Inferior parietal cortex (tissue), 1 donor: ENCODE results near the gene WTAP.
"Not testable (repeated sequence)": the region's sequence is repeated elsewhere in the genome, so short reads cannot be mapped to it uniquely, and the experiment has no call there.

ENCODE experiments used
- DNase-seq: peaks from one replicate; pipeline ENCODE4 v3.0.0-alpha.2; 2016; ENCODE audit errors: extremely low spot score

The WTAP gene

DNA sequence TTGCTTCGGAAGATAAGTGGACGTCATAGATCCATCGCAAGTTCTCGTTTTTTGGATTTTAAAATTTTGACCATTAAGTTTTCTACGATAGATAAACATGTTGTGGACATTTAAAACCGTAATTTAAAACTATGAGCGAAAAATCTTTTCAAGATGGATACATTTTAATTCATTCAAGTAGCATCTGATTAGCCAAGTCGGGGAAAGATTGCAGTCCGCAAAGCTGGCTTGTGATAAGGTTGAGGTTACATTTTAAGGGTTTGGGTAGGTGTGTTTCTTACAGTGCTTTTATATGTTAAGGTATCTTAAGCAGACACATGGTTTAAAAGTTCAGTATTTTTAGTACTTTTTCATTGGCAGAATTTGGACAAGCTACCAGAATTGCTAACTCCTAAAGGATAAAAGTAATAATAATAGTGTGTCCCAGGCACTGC, 1.2 kb downstream of the WTAP start:
- no peak for DNase-seq

DNA sequence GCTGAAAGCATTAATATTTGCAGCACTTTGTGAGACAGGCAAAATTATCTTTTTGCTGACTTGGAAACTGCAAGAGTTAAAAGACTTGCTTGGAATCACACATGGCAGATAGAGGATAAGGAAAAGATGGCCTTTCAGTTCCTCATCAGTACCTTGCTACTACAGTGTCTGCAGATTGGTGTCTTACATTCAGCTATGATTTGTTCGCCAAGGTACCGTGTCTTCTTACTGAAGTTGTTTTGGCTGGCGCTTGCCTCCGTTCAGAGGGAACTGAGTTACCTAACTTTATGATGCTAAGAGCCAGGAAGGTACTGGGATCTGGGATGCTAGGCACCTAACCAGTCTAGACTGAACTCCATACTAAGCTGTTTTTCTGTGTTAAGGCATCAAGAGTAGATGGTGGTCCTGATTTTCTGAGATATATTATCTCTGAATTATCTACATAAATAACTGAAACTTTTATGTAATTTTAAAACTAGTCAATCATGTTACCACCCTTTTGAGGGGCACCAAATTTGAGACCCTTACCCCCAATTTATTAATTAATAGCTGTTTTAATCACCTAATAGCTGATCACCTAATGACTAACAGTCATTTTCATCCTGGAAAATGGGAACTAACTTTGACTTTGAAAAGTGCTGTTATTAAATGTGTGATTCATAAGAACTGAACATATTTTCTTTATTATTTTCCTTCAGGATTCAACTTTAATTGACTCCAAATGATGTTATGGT, 2.5 kb downstream of the WTAP start:
- no peak for DNase-seq

DNA sequence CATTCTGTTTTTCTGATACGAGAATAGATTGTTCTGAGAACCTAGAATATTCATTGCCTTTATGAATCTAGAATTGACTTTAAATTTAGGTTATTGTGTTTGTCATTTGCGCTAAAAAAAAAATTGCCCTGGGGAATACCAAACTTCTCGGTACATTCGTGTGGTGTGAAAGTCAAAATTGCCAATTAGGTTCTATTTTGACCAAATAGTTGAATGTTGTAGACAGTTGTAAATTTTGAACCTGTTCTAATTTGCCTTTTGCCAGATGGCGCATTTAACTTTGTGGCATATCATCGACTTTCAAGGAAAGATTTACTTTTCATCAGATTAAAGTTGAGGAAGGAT, 3.0 kb downstream of the WTAP start:
- no peak for DNase-seq

DNA sequence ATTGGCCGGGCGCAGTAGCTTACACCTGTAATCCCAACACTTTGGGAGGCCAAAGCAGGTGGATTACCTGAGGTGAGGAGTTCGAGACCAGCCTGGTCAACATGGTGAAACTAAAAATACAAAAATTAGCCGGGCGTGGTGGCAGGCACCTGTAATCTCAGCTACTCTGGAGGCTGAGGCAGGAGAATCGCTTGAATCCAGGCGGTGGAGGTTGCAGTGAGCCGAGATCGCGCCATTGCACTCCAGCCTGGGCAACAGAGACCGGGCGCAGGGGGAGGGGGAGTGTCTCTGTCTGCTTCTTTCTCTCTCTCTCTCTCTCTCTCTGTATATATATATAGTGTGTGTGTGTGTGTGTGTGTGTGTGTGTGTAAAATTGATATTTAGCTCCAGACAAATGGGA, 5.2 kb downstream of the WTAP start:
- not testable (repeated sequence) for DNase-seq

DNA sequence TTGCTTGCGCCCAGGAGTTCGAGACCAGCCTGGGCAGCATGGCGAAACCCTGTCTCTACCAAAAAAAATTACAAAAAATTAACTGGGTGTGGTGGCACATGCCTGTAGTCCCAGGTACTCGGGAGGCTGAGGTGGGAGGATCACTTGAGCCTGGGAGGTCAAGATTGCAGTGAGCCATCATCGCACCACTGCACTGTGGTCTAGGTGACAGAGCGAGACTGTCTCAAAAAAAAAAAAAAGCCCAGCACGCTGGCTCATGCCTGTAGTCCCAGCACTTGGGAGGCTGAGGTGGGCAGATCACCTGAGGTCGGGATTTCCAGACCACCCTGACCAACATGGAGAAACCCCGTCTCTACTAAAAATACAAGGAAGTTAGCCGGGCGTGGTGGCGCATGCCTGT, 6.1 kb downstream of the WTAP start:
- not testable (repeated sequence) for DNase-seq

DNA sequence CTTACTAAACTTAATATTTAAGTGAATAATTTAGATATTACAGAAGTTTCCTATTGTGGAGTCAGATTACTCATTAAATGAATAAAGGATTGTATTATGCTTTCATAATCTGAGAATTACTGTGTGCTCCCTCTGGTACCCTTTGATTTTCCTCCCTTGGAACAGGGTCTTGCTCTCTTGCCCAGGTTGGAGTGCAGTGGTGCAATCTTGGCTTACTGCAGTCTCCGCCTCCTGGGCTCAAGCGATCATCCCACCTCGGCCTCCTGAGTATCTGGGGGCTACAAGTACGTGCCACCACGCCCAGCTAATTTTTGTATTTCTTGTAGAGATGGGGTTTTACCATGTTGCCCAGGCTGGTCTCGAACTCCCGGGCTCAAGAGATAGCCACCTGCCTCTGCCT, 9.6 kb downstream of the WTAP start:
- no peak for DNase-seq

DNA sequence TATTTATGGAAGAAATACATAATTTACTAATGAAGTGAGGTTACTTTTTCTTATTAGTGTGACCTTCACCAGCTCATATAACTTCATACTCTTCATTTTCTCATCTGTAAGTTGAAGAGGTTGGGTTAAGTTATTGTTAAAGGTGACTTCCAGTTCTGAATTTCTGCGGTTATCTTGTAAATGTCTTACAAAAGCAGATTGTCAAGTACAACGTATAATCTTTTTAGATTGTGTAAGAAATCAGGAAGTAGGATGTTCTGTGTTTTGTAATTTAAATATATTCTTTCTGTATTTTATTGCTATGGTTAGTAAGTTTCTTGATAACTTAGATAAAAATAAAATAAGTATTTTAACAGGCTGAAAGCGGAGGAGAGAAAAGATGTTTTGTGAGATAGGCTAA, 12.0 kb downstream of the WTAP start:
- no peak for DNase-seq

DNA sequence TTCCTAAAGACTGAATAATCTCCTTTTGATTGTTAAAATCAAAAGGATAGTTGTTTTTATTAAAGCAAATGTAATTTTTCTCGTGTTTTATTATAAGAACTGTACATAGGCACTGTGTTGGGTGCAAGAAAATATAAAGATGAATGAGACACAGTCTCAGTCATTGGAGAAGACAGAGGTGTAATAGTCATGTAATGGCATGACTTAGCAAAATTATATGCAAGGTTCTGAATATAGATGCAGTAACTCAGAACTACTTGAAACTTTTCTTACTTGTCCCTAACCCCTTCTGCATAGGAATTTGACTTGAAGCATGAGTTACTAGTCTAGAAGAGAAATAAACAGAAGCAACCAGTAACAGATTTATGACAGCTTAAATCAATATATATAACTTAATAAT, 14.9 kb downstream of the WTAP start:
- DNase-seq = no peak

DNA sequence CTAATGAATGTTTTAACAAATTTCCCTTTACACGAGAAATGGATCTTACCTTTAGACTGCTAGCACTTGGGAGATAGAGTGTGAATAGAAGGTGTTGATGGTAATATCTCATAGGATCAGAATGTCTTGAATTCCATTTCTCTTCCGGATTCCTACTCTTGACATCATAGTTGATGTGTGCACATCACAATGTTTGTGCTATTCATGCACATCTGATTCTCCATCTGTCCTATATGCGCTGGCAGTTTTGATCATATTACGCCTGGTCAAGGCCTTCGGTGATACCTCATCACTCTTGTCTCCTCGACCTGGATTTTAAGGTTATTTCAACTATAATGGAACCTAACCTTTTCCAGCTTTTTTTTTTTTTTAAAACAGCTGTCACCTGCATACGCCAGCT, 17.8 kb downstream of the WTAP start:
- no peak for DNase-seq

DNA sequence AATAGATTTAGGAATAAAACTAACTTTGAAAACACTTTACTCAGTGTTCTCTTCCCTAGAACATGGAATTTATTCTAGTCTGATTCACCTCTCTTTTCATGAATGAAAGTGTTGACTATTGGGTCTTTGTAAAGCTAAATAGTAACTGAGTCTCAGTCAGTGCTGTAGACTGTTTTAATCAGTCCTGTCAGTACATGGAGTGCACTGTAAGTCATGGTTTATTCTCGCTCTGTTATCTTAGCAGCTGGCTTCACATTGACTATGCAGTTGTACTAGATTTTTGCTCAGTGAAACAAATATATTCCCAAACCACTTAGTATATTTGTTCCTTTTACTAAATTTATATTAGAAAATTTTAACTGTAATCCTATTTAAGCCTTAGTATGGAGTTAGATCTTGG, 19.5 kb downstream of the WTAP start:
- DNase-seq = no peak

DNA sequence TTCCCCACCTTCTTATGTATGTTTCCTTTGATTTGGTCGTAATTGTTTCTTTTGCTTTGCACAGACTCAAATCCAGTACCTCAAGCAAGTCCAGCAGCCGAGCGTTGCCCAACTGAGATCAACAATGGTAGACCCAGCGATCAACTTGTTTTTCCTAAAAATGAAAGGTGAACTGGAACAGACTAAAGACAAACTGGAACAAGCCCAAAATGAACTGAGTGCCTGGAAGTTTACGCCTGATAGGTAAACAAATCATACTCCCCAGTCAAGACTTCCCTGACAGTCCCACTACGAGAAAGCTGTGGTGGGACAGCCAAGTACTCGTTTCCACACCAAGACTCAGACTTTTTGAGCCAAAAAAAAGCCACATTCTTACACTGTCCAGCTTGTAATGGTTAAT, 20.8 kb downstream of the WTAP start:
- not testable (repeated sequence) for DNase-seq

DNA sequence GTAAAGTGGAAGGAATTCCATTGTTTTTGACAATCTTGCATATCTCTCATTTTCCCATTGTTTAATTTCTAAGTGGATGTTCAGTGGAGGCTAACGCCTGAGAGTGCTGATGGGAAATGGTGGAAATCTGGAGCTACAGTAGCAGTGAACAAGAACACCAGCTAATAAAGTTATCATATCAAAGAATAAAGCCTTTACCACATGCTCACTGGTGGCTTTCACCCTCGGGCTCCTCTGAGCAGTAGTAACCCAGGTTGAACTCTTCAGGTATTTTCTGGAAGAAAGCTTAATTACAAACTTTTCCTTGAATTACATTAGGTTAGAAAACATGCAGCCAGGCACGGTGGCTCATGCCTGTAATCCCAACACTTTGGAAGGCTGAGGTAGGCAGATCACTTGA, 24.1 kb downstream of the WTAP start:
- no peak for DNase-seq

DNA sequence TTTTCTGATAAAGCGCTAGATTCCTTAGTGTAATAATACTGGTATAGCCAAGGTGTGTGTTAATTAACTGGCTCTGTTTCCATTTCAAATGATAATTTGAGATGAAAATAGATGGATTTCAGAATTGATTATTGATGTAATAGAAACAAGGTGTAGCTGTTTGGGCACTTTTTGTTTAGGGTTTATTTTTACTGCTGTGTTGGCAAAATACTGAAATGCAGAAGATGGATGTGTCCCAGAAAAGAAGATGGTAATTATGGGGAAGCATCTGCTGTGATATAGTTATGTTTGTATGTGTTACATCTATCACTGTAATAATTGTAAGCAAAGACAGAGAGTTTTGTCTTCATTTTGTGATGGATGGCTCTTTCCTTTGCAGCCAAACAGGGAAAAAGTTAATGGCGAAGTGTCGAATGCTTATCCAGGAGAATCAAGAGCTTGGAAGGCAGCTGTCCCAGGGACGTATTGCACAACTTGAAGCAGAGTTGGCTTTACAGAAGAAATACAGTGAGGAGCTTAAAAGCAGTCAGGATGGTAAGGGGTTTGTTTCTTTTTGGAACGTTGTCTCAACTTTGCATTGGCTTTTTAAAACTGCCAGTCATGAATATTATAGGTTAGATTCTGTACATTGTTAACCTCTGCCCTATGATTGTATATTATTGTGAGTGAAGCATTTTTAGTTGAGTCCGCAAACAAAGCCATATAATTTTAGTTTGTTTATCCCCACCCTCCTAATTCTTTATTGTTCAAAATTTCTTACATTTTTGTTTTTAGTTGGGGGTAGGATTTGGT, 26.0 kb downstream of the WTAP start:
- no peak for DNase-seq

DNA sequence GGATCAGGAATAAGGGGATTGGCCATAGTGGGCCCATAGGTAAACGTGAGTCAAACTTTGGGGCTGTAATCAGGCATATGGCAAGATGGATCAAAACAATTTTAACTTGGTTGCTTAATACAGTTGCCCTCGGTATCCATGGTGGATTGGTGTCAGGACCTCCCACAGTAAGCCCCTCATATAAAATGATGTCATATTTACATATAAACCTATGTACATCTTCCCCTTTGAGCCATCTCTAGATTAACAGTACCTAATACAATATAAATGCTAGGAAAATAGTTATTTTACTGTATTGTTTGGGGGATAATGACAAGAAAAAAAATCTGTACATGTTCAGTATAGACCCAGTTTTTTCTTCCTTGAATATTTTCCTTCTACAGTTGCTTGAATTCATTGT, 27.1 kb downstream of the WTAP start:
- DNase-seq = no peak

DNA sequence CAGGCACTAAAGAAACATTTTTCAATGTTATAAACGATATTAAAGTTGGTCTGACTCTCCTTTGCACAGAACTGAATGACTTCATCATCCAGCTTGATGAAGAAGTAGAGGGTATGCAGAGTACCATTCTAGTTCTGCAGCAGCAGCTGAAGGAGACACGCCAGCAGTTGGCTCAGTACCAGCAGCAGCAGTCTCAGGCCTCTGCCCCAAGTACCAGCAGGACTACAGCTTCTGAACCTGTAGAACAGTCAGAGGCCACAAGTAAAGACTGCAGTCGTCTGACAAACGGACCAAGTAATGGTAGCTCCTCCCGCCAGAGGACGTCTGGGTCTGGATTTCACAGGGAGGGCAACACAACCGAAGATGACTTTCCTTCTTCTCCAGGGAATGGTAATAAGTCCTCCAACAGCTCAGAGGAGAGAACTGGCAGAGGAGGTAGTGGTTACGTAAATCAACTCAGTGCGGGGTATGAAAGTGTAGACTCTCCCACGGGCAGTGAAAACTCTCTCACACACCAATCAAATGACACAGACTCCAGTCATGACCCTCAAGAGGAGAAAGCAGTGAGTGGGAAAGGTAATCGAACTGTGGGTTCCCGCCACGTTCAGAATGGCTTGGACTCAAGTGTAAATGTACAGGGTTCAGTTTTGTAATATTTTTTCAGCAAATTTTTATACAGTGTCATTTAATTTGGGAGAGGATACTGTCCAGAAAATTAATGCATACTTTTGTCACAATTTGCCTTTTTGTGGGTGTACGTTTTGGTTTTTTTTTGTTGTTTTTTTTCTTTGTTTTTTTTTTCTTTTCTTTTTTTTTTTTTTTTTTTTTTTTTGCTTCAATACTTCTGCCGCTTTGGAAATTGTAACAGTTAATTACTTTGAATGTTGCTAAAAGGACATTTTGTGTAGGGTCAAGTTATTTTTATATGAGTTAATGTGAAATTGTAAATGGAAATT, 27.9 kb downstream of the WTAP start:
- DNase-seq = no peak

DNA sequence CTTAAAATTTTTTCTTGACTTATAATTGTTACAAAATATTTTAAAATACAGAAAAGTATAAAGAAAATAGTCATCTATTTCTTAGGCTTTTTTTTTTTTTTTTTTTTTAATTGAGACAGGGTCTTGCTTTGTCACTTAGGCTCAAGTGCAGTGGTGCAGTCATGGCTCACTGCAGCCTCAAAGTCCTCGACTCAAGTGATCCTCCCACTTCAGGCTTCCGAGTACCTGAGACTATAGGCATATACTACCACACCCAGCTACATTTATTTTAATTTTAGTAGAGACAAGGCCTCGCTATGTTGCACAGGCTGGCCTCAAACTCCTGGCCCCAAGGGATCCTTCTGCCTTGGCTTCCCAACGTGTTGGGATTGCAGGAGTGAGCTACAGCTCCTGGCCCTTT, 29.2 kb downstream of the WTAP start:
- no peak for DNase-seq

DNA sequence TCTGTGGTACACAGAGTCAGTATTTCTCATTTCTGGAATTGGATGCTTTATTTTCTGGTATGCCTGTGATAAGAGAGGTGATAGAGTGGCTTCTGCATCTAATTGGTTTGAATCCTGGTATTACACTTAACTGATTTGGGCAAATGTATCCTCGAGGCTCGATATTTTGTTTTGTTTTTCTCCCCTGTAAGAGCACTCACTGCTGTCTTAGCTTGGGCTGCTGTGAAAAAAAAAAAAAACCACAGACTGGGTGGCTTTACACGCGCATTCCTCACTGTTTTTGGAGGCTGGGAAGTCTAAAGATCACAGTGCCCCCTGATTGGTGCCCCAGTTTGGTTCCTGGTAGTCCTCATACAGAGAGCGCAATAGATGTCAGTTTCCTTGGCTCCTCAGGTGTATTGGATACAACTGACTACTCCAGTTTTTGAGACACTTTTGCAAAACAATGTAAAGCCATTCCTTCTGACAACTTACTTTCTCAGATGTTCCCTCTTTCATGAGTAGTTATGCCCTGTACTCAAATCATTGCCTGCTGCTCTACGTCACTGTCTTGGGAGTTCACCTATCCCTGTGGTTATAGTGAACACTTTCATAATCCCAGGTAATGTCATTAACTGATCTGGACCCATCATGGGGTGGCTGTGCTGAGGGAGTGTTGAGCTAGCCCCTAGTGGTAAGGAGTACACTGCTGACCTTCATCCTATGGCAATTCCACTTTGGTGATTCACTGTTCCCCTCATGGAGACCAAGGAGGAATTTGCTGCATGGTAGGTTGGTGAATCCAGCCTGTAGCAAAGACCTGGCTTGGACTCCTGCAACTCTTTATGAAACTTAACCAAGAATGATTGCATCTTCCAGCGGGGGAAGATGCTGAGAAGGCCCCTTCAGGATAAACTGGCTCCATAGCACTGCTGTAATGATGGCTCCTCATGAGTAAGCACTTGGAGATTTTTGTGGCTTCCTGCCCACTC, 31.0 kb downstream of the WTAP start:
- no peak for DNase-seq

DNA sequence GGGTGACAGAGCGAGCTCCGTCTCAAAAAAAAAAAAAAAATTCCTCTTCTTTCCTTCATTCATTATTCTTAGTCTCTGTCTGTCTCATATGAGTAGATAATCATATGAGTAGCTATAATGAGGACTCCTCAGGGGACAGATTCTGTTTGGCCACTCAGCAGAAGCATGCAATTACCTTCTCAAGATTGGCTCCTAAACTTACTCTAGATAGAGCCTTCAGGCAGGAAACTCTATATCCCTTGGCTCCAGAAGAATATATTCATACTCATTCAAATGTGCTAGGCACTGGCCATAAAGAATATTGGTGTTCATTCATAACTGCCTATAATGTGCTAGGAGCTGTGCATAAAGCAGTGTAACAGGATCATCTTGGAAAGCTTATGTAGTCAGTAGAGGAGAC, 32.3 kb downstream of the WTAP start:
- no peak for DNase-seq

DNA sequence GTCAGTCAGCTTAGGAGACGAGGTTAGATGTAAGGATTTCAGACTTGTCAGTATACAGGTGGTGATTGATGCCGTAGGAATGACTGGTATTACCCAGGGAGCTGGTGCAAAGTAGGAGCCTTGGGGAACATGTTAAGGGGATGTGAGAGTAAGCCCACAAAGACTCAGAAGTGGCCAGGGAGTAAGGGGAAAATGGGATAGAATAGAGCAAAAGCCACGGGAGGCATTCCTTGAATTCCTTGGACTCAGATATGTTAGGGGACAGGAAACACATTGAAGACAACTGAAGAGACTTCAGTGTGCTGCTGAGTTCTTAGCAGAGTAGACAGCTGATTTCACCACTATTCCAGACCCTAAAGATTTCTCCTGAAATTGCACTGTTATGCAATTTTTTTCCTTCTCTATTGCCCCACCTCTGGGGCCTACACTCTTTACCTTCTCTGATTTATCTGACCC, 33.3 kb downstream of the WTAP start:
- no peak for DNase-seq

DNA sequence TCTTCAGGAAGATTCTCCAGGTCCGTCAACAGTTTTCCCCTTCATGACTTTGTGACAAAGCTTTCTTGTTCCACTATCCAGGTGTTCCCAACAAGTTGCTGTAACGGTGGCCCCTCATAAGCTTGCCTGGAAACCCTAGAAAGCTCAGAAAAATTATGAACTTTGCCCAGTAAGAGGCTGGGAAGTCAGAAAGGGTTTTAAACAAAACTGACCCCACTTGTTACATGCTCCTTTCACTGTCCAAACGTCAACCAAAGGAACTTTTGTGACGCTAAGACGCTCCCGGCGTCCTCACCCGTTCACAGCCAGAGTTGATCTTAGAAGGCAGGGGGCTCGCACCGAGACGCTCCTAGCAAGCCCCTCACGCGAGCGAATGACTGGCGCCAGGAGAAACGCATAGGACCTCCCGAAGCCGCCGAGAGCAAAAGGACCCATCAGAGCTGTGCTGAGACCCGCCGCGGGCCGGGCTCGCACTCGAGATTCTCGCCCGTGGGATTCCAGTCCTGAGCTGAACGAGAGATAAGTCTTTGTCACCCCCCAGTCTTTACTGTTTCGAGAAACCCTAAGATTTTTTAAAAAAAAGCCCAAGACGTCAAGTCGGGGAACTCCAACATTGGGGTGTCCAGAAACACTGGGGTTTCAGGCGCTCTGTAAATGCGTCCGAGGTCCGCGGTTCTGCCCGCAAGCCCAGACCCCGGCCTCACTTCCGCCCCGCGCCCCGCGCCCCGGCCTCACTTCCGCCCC, 34.0 kb downstream of the WTAP start:
- DNase-seq = no peak
